Erythroblast (primary cell): ENCODE data around the gene ANKH.
A peak's percentile ranks its signal among the peaks of the same experiment; 100 is the strongest.

ENCODE experiments used
- DNase-seq, 2 experiments: peaks; one replicate each; lab custom pipeline; 2025; lab: John Stamatoyannopoulos, UW
- GATA1 ChIP-seq: IDR thresholded peaks from 2 replicates; pipeline ENCODE4 v1.6.1; 2011; ENCODE audit warnings: low read depth, mild to moderate bottlenecking, control low read depth, low read length, moderate library complexity
- POLR2A ChIP-seq: IDR thresholded peaks from 2 replicates; pipeline ENCODE4 v1.6.1; 2011; ENCODE audit warnings: mild to moderate bottlenecking, low read length

ANKH gene

DNA sequence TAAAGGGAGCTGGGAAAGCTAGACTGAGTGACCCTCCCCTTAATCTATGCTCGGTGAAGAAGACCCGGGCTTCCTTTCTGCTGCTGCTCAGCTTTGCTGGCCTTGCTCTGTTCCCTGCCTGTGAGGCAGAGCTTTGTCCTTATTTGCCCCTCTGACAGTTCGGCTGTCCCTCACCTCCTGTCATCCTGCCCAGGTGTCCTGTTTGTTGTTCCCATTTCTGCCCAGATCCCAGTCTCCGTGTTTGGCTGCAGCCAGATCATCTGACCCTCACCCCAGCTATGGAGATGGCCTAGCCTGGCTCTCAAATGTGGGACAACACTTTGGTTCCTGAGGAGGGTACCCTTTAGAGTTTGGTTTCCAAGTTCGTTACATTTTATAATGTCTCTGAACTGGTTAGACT, 186.8 kb downstream of the ANKH start:
- DNase-seq = no peak
- no peak for TF ChIP-seq POLR2A
- no peak for TF ChIP-seq GATA1

DNA sequence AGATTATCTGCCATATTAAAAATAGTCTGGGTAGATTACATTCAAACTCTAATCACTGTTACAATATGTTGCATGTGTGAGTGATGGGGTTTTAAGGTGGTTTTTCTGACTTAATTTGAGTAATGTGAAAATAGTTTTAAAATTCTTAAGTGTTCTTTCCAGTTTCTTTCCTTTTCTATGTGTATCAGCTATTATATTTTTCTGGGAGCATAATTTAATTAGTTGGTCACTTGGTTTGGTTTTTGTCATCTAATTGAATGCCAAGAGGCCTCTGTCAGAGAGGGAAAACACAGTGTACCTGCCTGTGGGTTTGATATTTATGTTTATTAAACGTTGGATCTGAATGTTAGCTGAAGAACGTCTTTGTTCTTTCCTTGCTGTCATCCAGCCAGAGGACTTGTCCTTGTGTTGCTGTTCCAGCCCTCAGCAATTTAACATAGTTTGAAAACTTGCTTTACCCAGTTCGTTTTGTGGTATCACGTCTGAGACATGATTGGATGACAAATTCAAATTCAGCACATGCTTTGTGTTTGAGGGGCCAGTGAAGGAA, 187.6 kb downstream of the ANKH start:
- TF ChIP-seq POLR2A (no peak), GATA1 (no peak)
- DNase-seq = no peak

DNA sequence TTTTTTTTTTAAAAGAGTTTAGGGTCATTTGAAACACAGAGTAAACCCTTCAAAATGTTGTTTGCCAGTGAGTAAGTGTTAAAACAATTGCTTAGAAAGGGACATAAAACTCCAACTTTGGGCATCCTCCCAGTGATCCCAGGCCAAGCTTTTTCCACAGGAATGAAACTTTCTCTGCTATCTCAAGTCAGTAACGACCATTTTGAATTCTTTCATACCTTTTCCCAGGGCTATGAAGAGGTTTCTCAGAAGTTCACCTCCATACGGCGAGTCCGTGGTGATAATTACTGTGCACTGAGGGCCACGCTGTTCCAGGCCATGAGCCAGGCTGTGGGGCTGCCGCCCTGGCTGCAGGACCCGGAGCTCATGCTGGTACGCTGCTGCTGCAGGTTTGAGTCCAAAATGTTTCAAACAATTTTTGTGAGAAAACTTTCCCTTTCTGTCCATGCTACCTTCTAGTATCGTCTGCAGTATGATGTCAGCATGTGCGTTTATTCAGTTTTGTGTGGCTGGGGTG, 190.3 kb downstream of the ANKH start:
- TF ChIP-seq GATA1 = no peak
- TF ChIP-seq POLR2A = no peak
- DNase-seq = no peak

DNA sequence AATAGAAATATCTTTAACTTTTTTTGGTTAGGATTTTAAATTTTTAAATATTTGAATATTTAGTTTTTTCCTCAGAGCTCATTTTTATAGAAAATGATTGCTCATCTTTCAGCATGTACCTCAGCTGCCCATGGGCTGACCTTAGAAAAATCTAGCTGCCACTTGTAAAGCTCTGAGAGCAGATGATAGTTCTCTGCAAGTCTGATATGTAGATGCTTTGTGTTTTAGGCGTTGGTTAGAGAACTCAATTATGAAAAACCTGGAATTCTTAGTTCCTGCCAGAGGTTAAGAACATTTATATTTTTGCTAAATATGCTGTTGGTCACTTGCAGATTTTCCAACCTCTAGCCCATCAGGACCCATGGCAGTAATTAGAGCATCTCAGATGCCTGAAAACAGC, 192.0 kb downstream of the ANKH start:
- TF ChIP-seq GATA1 (no peak), POLR2A (no peak)
- DNase-seq = no peak

DNA sequence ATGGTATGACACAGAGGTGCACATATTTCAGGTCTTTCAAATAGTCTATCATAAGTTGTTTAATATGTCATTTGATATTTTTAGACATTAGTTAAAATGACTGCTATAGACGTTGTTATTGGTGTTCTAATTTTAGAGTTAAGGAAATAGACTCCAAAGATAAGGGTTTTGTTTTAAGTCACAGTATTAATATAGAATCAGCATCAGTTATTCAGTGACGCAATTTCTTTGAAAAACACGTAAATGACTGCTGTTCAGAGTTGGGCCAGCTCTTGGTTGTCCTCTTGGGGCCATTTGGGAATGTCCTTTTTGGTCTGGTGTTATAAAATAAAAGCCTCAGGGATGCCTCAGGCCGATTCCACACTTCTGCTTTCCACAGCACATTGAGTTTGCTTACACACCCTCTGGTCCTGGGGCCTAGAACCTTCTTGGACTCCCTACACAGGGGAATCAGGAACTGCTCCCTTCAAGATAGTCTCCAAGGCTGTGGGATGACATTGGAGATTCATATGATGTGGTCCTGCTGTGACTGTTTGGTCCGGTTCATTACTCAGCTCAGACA, 192.7 kb downstream of the ANKH start:
- DNase-seq = peak in 1 of 2 experiments; percentile 25
- TF ChIP-seq GATA1 (no peak), POLR2A (no peak)

DNA sequence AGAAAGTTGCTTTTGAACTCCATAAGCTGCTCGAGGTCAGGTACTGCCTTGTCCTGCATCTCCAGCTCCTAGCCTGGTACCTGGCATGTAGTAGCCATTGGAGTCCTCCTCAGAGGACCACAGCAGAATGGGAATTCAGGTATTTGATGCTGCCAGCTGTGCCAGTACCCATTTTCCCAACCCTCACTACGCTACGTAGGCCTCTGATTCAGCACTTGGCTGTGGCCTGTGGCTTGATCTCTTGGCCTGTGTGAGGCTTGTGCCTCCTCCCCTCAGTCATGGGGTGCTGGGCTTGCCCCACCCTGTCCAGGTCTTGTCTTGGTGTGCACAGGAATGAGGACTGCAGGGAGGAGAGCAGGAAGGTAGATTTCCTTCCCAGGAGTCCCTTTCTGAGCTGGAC, 195.3 kb downstream of the ANKH start:
- DNase-seq = peak; percentile 73 to 79
- TF ChIP-seq GATA1 (no peak), POLR2A (no peak)

DNA sequence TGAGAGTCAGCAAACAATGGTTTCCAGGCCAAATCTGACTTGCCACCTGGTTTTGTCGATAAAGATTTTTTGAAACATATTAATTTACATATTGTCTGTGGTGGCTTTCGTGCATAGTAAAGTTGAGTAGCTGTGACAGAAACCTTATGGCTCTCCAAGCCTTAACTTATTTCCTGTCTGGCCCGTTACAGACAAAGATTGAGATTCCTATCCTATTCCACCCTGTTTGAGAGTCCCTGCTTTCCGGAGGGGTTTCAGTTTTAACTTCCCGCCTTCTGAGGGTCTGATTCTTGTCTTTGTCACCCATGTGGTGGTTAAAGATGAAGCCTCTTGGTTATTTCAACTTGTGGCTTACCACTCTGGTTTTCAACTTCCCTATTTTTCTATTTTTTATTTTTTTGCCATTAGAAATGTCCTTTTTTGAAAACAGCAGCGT, 195.7 kb downstream of the ANKH start:
- TF ChIP-seq POLR2A (no peak), GATA1 (no peak)
- DNase-seq = peak; percentile 43 to 44

DNA sequence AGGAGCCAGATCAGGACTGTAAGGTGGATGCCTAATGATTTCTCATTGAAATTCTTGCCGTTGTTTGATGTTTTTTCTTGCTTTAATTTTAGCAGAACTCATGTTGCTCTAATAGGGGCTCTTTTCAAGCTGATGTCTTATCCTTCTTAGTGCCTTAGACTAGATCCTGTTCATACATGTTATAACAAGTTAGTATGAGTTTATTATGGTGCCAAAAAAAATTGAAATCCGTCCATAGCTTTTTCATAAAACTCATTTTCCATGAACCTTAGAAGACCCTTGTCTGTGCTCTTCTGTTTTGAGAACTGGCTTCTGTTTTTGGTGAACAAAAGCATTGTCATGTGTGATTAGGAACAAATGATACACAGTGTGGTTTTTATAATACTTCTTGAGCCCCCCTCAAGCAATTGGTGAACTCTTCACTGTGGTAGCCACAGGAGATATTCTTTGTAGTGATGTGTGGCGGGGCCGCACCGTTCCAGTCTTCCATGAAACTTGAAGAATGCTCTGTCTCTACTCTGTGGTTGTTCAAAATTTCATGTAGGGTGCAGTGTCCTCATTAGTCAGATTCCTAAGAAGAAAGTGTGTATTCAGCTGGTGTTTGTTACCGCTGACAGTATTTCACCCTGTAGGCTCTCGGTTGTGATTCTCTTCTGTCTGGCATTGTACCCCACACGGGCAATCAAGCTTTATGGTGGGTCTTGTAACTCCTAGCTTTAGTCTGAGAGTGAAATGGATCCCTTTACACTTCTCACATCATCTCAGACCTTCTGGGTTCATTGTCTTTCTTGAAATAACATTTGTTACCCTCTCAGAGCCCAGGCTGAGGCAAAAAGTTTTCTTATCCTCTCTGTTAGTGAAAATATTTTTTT, 196.4 kb downstream of the ANKH start:
- no peak for TF ChIP-seq GATA1
- no peak for DNase-seq

DNA sequence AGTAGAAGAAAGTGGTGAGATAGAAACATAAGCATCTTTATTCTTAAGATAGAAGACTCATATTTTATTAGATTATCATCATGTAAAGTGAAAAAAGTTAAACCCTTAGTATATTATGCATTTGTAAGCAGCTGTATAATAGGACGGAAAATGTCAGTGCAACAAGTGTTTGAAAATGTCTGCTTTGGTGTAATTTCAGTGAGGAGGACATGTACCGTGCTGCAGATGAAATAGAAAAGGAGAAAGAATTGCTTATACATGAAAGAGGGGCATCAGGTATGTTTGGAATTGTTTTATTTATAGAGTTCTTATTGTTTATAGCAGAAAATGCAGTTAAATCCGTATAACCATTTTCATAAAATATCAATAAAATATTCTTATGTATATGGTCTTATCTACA, 198.1 kb downstream of the ANKH start:
- TF ChIP-seq POLR2A (no peak), GATA1 (no peak)
- DNase-seq = no peak

DNA sequence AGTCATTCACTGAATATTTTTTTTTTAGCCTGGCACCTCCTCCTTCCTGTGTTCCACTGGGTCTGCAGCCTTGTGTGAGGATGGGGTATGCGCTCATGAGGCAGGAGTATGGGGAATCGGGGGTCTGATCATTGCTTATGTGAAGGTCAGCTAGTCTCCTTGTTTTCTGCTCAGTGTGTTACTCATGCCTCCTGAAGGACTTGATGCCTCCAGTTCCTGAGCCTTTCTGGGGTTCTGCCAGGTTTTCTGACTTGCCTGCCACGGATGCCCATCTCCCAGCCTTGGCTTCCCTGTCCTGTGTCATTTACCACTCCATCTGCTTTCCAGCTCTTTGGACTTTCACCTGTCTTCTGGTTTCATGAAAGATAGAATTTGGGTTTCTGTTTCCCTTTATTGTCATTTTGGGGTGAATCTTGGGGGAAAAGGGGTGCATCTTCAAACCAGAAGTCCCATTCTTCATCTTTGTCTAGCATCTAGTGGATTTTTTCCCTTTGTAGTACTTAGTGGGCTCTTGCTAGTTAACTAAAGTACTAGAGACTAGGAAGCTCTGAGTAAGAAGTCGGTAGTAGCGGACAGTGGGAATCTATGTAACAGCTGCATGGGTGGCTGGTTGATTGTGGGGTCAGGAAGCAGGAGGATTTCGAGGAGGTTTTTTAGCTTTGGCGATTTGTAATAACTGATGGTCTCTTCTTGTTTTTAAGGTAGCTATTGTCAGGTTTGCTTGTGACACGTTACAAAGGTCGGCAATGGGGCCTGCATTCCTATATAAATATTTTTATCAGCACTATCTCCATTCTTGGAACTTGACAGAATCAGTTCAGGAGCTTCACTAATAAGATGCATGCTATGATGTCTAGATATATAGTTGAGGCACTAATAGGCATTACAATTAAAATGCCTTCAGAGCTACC, 198.8 kb downstream of the ANKH start:
- DNase-seq = no peak
- TF ChIP-seq POLR2A = no peak
- no peak for TF ChIP-seq GATA1

DNA sequence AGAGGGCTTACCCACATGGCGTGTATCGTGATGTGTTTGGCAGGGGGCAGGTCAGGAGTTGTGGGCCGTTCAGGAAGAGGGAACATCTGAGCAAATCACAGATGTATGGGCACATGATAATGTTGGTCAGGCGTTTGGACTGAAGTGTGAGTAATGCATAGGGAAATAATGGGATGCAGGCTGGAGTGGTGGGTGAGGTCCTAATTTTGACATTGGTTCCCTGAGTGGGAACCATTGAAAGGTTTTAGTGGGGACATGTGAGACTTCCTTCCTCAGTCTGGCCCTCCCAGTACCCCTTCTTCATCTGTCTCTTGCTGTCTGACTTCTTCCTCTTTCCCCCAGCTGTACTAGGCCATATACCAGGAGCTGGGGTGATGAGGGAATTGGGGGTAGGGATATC, 199.5 kb downstream of the ANKH start:
- no peak for DNase-seq
- TF ChIP-seq POLR2A = no peak
- TF ChIP-seq GATA1 = no peak

DNA sequence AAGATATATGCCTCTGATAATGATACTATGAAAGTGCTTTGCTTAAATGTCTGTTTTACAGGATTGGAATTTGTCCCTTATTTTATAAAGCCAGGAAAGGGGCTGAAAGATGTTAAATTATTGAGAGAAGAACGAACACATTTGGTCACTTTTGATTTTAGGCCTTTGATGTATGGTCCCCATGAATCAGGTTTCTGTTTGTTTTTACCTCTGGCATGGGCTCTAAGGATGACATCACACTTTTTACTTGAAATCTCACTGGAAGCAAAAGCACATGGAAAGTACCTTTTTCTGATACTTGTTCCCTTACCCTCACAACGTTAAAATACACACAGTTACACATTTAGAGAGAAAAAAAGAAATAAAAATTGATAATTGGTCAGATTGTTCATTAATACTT, 200.2 kb downstream of the ANKH start:
- no peak for TF ChIP-seq POLR2A
- TF ChIP-seq GATA1 = no peak
- peak; percentile 9 to 50 for DNase-seq

DNA sequence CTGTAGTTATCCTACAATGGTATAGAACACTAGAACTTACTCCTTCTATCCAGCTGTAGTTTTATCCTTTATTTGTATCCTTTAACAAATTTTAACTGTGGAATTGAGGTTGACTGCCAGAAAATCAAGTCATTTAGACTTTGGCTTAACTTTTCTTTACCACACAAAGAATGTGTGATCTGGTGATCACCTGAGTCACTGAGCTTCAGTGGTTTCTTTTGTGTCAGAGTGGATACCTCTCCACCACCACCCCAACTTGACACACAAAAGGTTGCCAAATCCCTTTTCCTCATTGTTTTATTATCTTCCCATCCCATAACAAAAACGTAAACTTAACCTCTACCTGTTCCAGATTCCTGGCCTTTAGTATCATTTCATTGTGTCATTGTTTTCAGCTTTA, 201.6 kb downstream of the ANKH start:
- TF ChIP-seq POLR2A = no peak
- TF ChIP-seq GATA1 = no peak
- no peak for DNase-seq
